Tibial artery (tissue), 4 donors: ENCODE results near the gene LY6G5B.
A peak's percentile ranks its signal among the peaks of the same experiment; 100 is the strongest.

Experiments
- DNase-seq, 2 donors: peaks; one replicate each; pipeline ENCODE4 v3.0.0-alpha.2; 2019
- H3K27ac ChIP-seq, 2 donors: fragments of 200-600 bp; sonication (generic) in 1 of 2; 1 replicate in 1 of 2; 2 replicates in 1 of 2; pipeline ENCODE4 v1.5.1; 2018 to 2019; ENCODE audit warnings: mild to moderate bottlenecking in 1 of 2
- H3K27me3 ChIP-seq, 2 donors: fragments of 200-600 bp; sonication (generic) in 1 of 2; one replicate each; pipeline versions ENCODE4 v1.5.1 to v1.6.0; 2016 to 2019
- H3K36me3 ChIP-seq, 3 donors: fragments of 200-600 bp; sonication (generic) in 2 of 3; one replicate each; pipeline ENCODE4 v1.5.1; 2016 to 2019; ENCODE audit warnings: mild to moderate bottlenecking in 2 of 3
- H3K4me1 ChIP-seq, 4 donors: fragments of 200-600 bp; sonication (generic) in 2 of 4; 1 replicate in 3 of 4; 2 replicates in 1 of 4; pipeline ENCODE4 v1.5.1; 2016 to 2019
- H3K4me3 ChIP-seq, 2 donors: fragments of 200-600 bp; sonication (generic) in 1 of 2; 1 replicate in 1 of 2; 2 replicates in 1 of 2; pipeline ENCODE4 v1.5.1; 2018 to 2019; ENCODE audit warnings: mild to moderate bottlenecking in 2 of 2
- H3K9me3 ChIP-seq, 3 donors: fragments of 200-600 bp; sonication (generic) in 1 of 3; one replicate each; pipeline ENCODE4 v1.5.1; 2016 to 2019
- CTCF ChIP-seq, 2 experiments: fragments of 200-600 bp in 1 of 2; fragments of 450-650 bp in 1 of 2; IDR thresholded peaks; one replicate each; pipeline ENCODE4 v1.5.1; 2017 to 2019; ENCODE audit warnings: antibody characterized with exemption in 2 of 2, mild to moderate bottlenecking in 1 of 2, moderate library complexity in 1 of 2
- intact Hi-C: fragments of 100-400 bp; cut with DNase I; formaldehyde crosslinking; loops from one replicate; pipeline ENCODE4 v1.15.0; 2023; ENCODE audit warnings: low total_unique reads

The LY6G5B gene

GRCh38 chr6:31664790-31665500, 4.8 kb upstream of the LY6G5B start, which contains the start of gene GPANK1:
TSS of gene GPANK1 (minus strand) at chr6:31664997. CDS start at chr6:31664478, 519 bp downstream.
- peak; percentile 95 to 97 for DNase-seq
- H3K27ac ChIP-seq: peak within 1 kb of the TSS; percentile 93 to 94
- H3K9me3 ChIP-seq: no peaks in the 10 kb centered on the region
- H3K4me3 ChIP-seq: peak within 1 kb of the TSS; percentile 77 to 88
- peaks cover 28 to 45% (median 42%) of the 10 kb centered on the region in 3 donors for H3K36me3 ChIP-seq
- no peaks in the 10 kb centered on the region for H3K27me3 ChIP-seq
- intact Hi-C loops: loop anchor here (5.0 kb wide), 1 partner anchor 172 kb away; no protein-coding TSS in a partner anchor
- H3K4me1 ChIP-seq: peaks cover 0 to 67% (median 48%) of the 10 kb centered on the region in 4 donors
- TF ChIP-seq CTCF (IDR thresholded peaks at IDR 0.05): no peak

DNA sequence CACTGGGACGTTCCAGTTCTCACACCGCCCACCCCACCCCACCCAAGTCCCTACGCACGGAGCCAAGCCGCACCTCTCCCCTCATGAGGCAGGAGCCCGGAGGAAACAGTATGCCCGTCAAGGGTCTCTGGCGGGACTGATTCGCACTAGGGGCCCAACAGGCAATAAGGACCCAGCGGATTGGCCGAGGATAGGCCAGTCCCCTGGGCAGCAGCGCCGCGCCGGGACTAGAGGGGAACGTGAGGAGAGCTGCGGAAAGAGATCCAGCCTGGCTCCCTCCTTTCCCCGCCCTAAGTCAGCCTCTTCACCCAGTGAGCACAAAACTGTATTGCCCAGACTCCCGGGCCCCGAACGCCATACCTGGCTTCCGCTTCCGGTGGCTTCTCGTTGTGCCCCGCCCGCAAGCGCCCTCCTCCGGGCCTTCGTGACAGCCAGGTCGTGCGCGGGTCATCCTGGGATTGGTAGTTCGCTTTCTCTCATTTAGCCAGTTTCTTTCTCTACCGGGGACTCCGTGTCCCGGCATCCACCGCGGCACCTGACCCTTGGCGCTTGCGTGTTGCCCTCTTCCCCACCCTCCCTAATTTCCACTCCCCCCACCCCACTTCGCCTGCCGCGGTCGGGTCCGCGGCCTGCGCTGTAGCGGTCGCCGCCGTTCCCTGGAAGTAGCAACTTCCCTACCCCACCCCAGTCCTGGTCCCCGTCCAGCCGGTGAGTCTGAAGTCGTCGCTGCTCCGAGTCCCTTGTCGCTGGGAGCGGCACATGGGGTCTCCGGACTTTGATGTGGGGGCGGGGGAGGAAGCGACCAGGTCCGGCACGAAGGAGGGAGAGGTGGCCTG, 4.1 kb upstream of the LY6G5B start, which contains the start of gene CSNK2B:
TSS of gene CSNK2B (plus strand) at position 580 of the 836 bp plus-strand sequence. CDS start 752 bp downstream, outside the sequence.
- intact Hi-C loops: loop anchor here (5.0 kb wide), 1 partner anchor 172 kb away; no protein-coding TSS in a partner anchor
- H3K4me1 ChIP-seq: peaks cover 0 to 64% (median 47%) of the 10 kb centered on the region in 4 donors
- no peaks in the 10 kb centered on the region for H3K9me3 ChIP-seq
- H3K27ac ChIP-seq: peak within 1 kb of the TSS; percentile 93 to 94
- no peak for TF ChIP-seq CTCF (IDR thresholded peaks at IDR 0.05)
- peak within 1 kb of the TSS; percentile 77 to 88 for H3K4me3 ChIP-seq
- peaks cover 36 to 53% (median 50%) of the 10 kb centered on the region in 3 donors for H3K36me3 ChIP-seq
- no peaks in the 10 kb centered on the region for H3K27me3 ChIP-seq
- peak; percentile 99 to 100 for DNase-seq

- peaks cover 43 to 60% (median 57%) of the 10 kb centered on the region in 3 donors for H3K36me3 ChIP-seq
- peak overlapping the region; percentile 77 to 88 for H3K4me3 ChIP-seq
- H3K4me1 ChIP-seq: peaks cover 0 to 57% (median 42%) of the 10 kb centered on the region in 4 donors
- peak overlapping the region; percentile 93 to 94 for H3K27ac ChIP-seq
- intact Hi-C loops: loop anchor here (5.0 kb wide), 1 partner anchor 171 kb away; no protein-coding TSS in a partner anchor
- H3K9me3 ChIP-seq: no peaks in the 10 kb centered on the region
- H3K27me3 ChIP-seq: no peaks in the 10 kb centered on the region
- no peak for TF ChIP-seq CTCF (IDR thresholded peaks at IDR 0.05)
- DNase-seq: no peak
These were observed 3.3 kb upstream of the LY6G5B start for GRCh38 chr6:31666337-31666965.

GRCh38 chr6:31676322-31676903, 6.6 kb downstream of the LY6G5B start:
- H3K9me3 ChIP-seq: no peaks in the 10 kb centered on the region
- no peak overlapping the region for H3K27ac ChIP-seq
- H3K27me3 ChIP-seq: no peaks in the 10 kb centered on the region
- no peak overlapping the region for H3K4me3 ChIP-seq
- H3K36me3 ChIP-seq: peaks cover 15 to 44% (median 21%) of the 10 kb centered on the region in 3 donors
- intact Hi-C loops: loop anchor here (5.0 kb wide), 1 partner anchor 156 kb away; no protein-coding TSS in a partner anchor
- peaks cover 0 to 13% (median 10%) of the 10 kb centered on the region in 4 donors for H3K4me1 ChIP-seq
- DNase-seq: no peak
- no peak for TF ChIP-seq CTCF (IDR thresholded peaks at IDR 0.05)

DNA sequence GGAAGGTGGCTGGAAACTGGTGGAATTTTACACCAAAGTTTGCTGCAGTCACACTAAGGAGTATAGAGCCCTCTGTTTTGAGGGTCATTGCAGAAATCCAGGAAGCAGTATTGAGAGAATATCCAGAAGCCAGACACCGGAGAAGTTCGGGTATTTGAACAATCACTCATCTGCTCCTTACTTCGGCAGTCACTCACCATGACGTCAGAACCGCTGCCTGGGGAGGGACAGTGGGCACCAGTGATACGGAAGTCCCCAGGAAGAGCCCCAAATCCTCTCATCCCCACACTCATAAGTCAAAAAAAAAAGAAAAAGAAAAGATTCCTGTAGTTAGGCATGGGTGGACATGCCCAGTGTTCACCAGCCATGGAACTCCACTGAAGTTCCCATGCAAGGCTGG, 7.1 kb downstream of the LY6G5B start:
- H3K4me1 ChIP-seq: peaks cover 0 to 16% (median 12%) of the 10 kb centered on the region in 4 donors
- H3K9me3 ChIP-seq: no peaks in the 10 kb centered on the region
- H3K27me3 ChIP-seq: no peaks in the 10 kb centered on the region
- H3K4me3 ChIP-seq: no peak overlapping the region
- DNase-seq: no peak
- TF ChIP-seq CTCF (IDR thresholded peaks at IDR 0.05): no peak
- H3K27ac ChIP-seq: no peak overlapping the region
- intact Hi-C loops: loop anchor here (5.0 kb wide), 1 partner anchor 155 kb away; no protein-coding TSS in a partner anchor
- H3K36me3 ChIP-seq: peaks cover 10 to 39% (median 16%) of the 10 kb centered on the region in 3 donors
